Measurements from ENCODE around the gene MRPL47.
A peak's percentile ranks its signal among the peaks of the same experiment; 100 is the strongest.
"Not testable (repeated sequence)": the region's sequence is repeated elsewhere in the genome, so short reads cannot be mapped to it uniquely, and the experiment has no call there.

Gene MRPL47

GRCh38 chr3:179604321-179605078, at the start of gene MRPL47, which contains the start of gene NDUFB5:
Gene MRPL47 (minus strand): TSS chr3:179604638. CDS start chr3:179604624, 14 bp downstream.
Gene NDUFB5 (plus strand): TSS chr3:179604794. CDS start chr3:179604816, 22 bp downstream.
- Mint-ChIP-seq H3K9me3 (no peaks in the 10 kb centered on the region), H3K27ac (peak within 1 kb of the TSS; percentile 99), H3K36me3 (ENCODE audit: low read depth) (peaks cover 41% of the 10 kb centered on the region), H3K4me3 (peak within 1 kb of the TSS; percentile 100), H3K27me3 (no peaks in the 10 kb centered on the region), H3K4me1 (ENCODE audit: low read depth) (peaks cover 53% of the 10 kb centered on the region)

GRCh38 chr3:179653096-179653797, 48.8 kb upstream of the MRPL47 start:
- no peaks in the 10 kb centered on the region for H3K36me3 Mint-ChIP-seq (ENCODE audit: low read depth)
- peak overlapping the region; percentile 95 for H3K4me3 Mint-ChIP-seq
- H3K27ac Mint-ChIP-seq = peak overlapping the region; percentile 86
- H3K27me3 Mint-ChIP-seq = peaks cover 5% of the 10 kb centered on the region
- peaks cover 29% of the 10 kb centered on the region for H3K4me1 Mint-ChIP-seq (ENCODE audit: low read depth)
- no peaks in the 10 kb centered on the region for H3K9me3 Mint-ChIP-seq

- H3K4me1 Mint-ChIP-seq (ENCODE audit: low read depth) = peaks cover 29% of the 10 kb centered on the region
- peak within 1 kb of the TSS; percentile 95 for H3K4me3 Mint-ChIP-seq
- no peaks in the 10 kb centered on the region for H3K36me3 Mint-ChIP-seq (ENCODE audit: low read depth)
- H3K9me3 Mint-ChIP-seq = no peaks in the 10 kb centered on the region
- H3K27ac Mint-ChIP-seq = peak within 1 kb of the TSS; percentile 86
- peaks cover 5% of the 10 kb centered on the region for H3K27me3 Mint-ChIP-seq
These were observed 48.1 kb upstream of the MRPL47 start, which contains the start of gene USP13 for GRCh38 chr3:179652447-179653095. Gene USP13 (plus strand): TSS chr3:179653040. CDS start chr3:179653226, 186 bp downstream.

GRCh38 chr3:179651687-179652446, 47.4 kb upstream of the MRPL47 start:
- H3K9me3 Mint-ChIP-seq = no peaks in the 10 kb centered on the region
- H3K27me3 Mint-ChIP-seq = peaks cover 5% of the 10 kb centered on the region
- H3K4me1 Mint-ChIP-seq (ENCODE audit: low read depth) = peaks cover 29% of the 10 kb centered on the region
- peak overlapping the region; percentile 27 for H3K27ac Mint-ChIP-seq
- H3K4me3 Mint-ChIP-seq = peak overlapping the region; percentile 79
- H3K36me3 Mint-ChIP-seq (ENCODE audit: low read depth) = no peaks in the 10 kb centered on the region

GRCh38 chr3:179646177-179646576, 41.7 kb upstream of the MRPL47 start:
- Mint-ChIP-seq H3K4me1 (ENCODE audit: low read depth) (peaks cover 4% of the 10 kb centered on the region), H3K4me3 (no peak overlapping the region), H3K27me3 (no peaks in the 10 kb centered on the region), H3K27ac (no peak overlapping the region), H3K9me3 (no peaks in the 10 kb centered on the region), H3K36me3 (ENCODE audit: low read depth) (no peaks in the 10 kb centered on the region)

GRCh38 chr3:179643837-179644236, 39.4 kb upstream of the MRPL47 start:
- not testable (repeated sequence) for H3K4me1 Mint-ChIP-seq (ENCODE audit: low read depth); H3K9me3 Mint-ChIP-seq; H3K4me3 Mint-ChIP-seq; H3K27ac Mint-ChIP-seq; H3K27me3 Mint-ChIP-seq; H3K36me3 Mint-ChIP-seq (ENCODE audit: low read depth)

- Mint-ChIP-seq H3K4me1 (ENCODE audit: low read depth) (peaks cover 4% of the 10 kb centered on the region), H3K27me3 (no peaks in the 10 kb centered on the region), H3K9me3 (no peaks in the 10 kb centered on the region), H3K4me3 (no peak overlapping the region), H3K27ac (no peak overlapping the region), H3K36me3 (ENCODE audit: low read depth) (no peaks in the 10 kb centered on the region)
These were observed 38.4 kb upstream of the MRPL47 start for GRCh38 chr3:179642871-179643270.

- Mint-ChIP-seq H3K4me3 (no peak overlapping the region), H3K9me3 (no peaks in the 10 kb centered on the region), H3K4me1 (ENCODE audit: low read depth) (peaks cover 4% of the 10 kb centered on the region), H3K36me3 (ENCODE audit: low read depth) (no peaks in the 10 kb centered on the region), H3K27me3 (no peaks in the 10 kb centered on the region), H3K27ac (no peak overlapping the region)
These were observed 36.0 kb upstream of the MRPL47 start for GRCh38 chr3:179640469-179640868.

- no peaks in the 10 kb centered on the region for H3K4me1 Mint-ChIP-seq (ENCODE audit: low read depth)
- no peaks in the 10 kb centered on the region for H3K9me3 Mint-ChIP-seq
- no peaks in the 10 kb centered on the region for H3K27me3 Mint-ChIP-seq
- no peak overlapping the region for H3K27ac Mint-ChIP-seq
- no peak overlapping the region for H3K4me3 Mint-ChIP-seq
- peaks cover 15% of the 10 kb centered on the region for H3K36me3 Mint-ChIP-seq (ENCODE audit: low read depth)
These were observed 26.5 kb upstream of the MRPL47 start for GRCh38 chr3:179630753-179631451.

- Mint-ChIP-seq H3K9me3 (no peaks in the 10 kb centered on the region), H3K36me3 (ENCODE audit: low read depth) (peaks cover 65% of the 10 kb centered on the region), H3K27ac (no peak overlapping the region), H3K4me3 (no peak overlapping the region), H3K27me3 (no peaks in the 10 kb centered on the region), H3K4me1 (ENCODE audit: low read depth) (no peaks in the 10 kb centered on the region)
These were observed 20.0 kb upstream of the MRPL47 start for GRCh38 chr3:179624451-179624850.

- Mint-ChIP-seq H3K27ac (no peak overlapping the region), H3K36me3 (ENCODE audit: low read depth) (peaks cover 68% of the 10 kb centered on the region), H3K9me3 (no peaks in the 10 kb centered on the region), H3K27me3 (no peaks in the 10 kb centered on the region), H3K4me3 (no peak overlapping the region), H3K4me1 (ENCODE audit: low read depth) (no peaks in the 10 kb centered on the region)
These were observed 17.6 kb upstream of the MRPL47 start for GRCh38 chr3:179622023-179622422.

- Mint-ChIP-seq H3K36me3 (ENCODE audit: low read depth) (peaks cover 33% of the 10 kb centered on the region), H3K27me3 (no peaks in the 10 kb centered on the region), H3K4me3 (no peak overlapping the region), H3K9me3 (no peaks in the 10 kb centered on the region), H3K27ac (no peak overlapping the region), H3K4me1 (ENCODE audit: low read depth) (peaks cover 10% of the 10 kb centered on the region)
These were observed 11.2 kb upstream of the MRPL47 start for GRCh38 chr3:179615458-179616173.

GRCh38 chr3:179613807-179614206, 9.4 kb upstream of the MRPL47 start:
- Mint-ChIP-seq H3K36me3 (ENCODE audit: low read depth) (peaks cover 26% of the 10 kb centered on the region), H3K27ac (no peak overlapping the region)

More at GRCh38 chr3:179613807-179614206, 9.4 kb upstream of the MRPL47 start:
- peaks cover 20% of the 10 kb centered on the region for H3K4me1 Mint-ChIP-seq (ENCODE audit: low read depth)
- H3K27me3 Mint-ChIP-seq = no peaks in the 10 kb centered on the region
- no peaks in the 10 kb centered on the region for H3K9me3 Mint-ChIP-seq
- no peak overlapping the region for H3K4me3 Mint-ChIP-seq
